ENCODE results near the gene SPAG4.

DNA sequence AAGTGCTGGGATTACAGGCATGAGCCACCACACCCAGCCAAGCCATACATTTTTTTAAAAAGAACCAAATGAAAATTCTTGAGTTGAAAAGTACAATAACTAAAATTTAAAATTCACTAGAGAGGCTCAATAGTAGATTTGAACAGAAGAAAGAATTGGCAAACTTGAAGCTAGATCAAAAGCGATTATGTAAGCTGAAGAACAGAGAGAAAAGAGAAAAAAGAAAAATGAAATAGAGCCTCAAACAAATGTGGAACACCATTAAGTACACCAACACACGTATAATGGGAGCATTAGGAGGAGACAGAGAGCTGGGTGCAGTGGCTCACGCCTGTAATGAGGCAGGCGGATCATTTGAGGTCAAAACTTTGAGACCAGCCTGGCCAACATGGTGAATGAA, 42.8 kb upstream of the SPAG4 start:
- TF ChIP-seq SUZ12 (IDR thresholded peaks at IDR 0.05; ENCODE audit: extremely low read depth, insufficient read depth, insufficient read length) = no peak
- TF ChIP-seq ZNF274 (IDR thresholded peaks at IDR 0.05; ENCODE audit: low read depth, low read length) = no peak
- TF ChIP-seq YY1 (IDR thresholded peaks at IDR 0.05; ENCODE audit: insufficient read depth, insufficient read length) = no peak

All from NT2/D1 (cell line).